OCI-LY7 (cell line): ENCODE results near the gene MEIS2. TPM values are rescaled to one million over a fixed set of nuclear protein-coding genes. Genes with fewer than 3 reads are reported as not detected.

Experiments used
- BruUV-seq: library from RNA; stranded (reverse); fragments of 400-500 nt; replicated peaks from 2 replicates; lab custom pipeline; 2021; lab: Mats Ljungman, UMichigan
- CTCF ChIA-PET: fragments of 300-600 bp; sonication (Branson Sonifier 250); formaldehyde crosslinking; loops from one replicate; lab custom pipeline; 2022; ENCODE audit warnings: antibody characterized with exemption; ENCODE audit not compliant: unreplicated experiment; lab: Charles Lee
- POLR2A ChIA-PET: fragments of 300-600 bp; sonication (Branson Sonifier 250); formaldehyde crosslinking; loops from one replicate; lab custom pipeline; 2022; ENCODE audit warnings: antibody characterized with exemption; lab: Charles Lee
- DNase-seq: peaks from one replicate; pipeline ENCODE4 v3.0.0-alpha.2; 2015; ENCODE audit warnings: low spot score
- H2AFZ ChIP-seq: fragments of 200-600 bp; sonication (generic), shearing (Covaris generic); 2 replicates; pipeline ENCODE4 v1.6.1; 2014; ENCODE audit warnings: mild to moderate bottlenecking, antibody characterized with exemption, low read length, moderate library complexity
- H3K27ac ChIP-seq: fragments of 200-600 bp; sonication (generic); 2 replicates; pipeline ENCODE4 v1.5.1; 2014; ENCODE audit warnings: mixed run types, low read depth, mild to moderate bottlenecking, moderate library complexity, low read length, inconsistent platforms; ENCODE audit not compliant: poor library complexity, severe bottlenecking
- H3K36me3 ChIP-seq: fragments of 200-600 bp; sonication (generic); 2 replicates; pipeline ENCODE4 v1.6.1; 2014; ENCODE audit warnings: mild to moderate bottlenecking, antibody characterized with exemption, low read length, moderate library complexity, mixed read lengths; ENCODE audit not compliant: insufficient read depth
- H3K4me1 ChIP-seq: fragments of 200-600 bp; sonication (generic); 2 replicates; pipeline ENCODE4 v1.5.1; 2014; ENCODE audit warnings: mild to moderate bottlenecking, low read length; ENCODE audit not compliant: insufficient read depth, poor library complexity, severe bottlenecking
- H3K4me2 ChIP-seq: fragments of 200-600 bp; sonication (generic); 2 replicates; pipeline ENCODE4 v1.6.1; 2014; ENCODE audit warnings: mild to moderate bottlenecking, low read length
- H3K4me3 ChIP-seq: fragments of 200-600 bp; sonication (generic); 2 replicates; pipeline ENCODE4 v1.5.1; 2014; ENCODE audit warnings: mild to moderate bottlenecking, low read depth, low read length; ENCODE audit not compliant: poor library complexity, severe bottlenecking
- H3K79me2 ChIP-seq: fragments of 200-600 bp; sonication (generic); 2 replicates; pipeline ENCODE4 v1.6.1; 2016; ENCODE audit warnings: low read depth, mild to moderate bottlenecking, low read length, moderate library complexity, mixed read lengths; ENCODE audit not compliant: insufficient read depth
- H3K9me2 ChIP-seq: fragments of 200-600 bp; sonication (generic); 2 replicates; pipeline ENCODE4 v1.6.1; 2016; ENCODE audit warnings: mild to moderate bottlenecking, low read length, mixed read lengths; ENCODE audit not compliant: insufficient read depth
- H3K9me3 ChIP-seq: fragments of 200-600 bp; sonication (generic); 2 replicates; pipeline ENCODE4 v1.6.1; 2014; ENCODE audit warnings: mild to moderate bottlenecking, mixed run types, low read length, mixed read lengths
- H4K20me1 ChIP-seq: fragments of 200-600 bp; sonication (generic); 2 replicates; pipeline ENCODE4 v1.6.1; 2014; ENCODE audit warnings: mild to moderate bottlenecking, antibody characterized with exemption, low read length, moderate library complexity, mixed read lengths; ENCODE audit not compliant: insufficient read depth
- EZH2phosphoT487 ChIP-seq: fragments of 200-600 bp; sonication (generic); IDR thresholded peaks from 2 replicates; pipeline ENCODE4 v1.6.1; 2018; ENCODE audit warnings: low read depth, borderline replicate concordance, mild to moderate bottlenecking, mixed run types, antibody characterized with exemption, low read length, moderate library complexity, mixed read lengths
- intact Hi-C: fragments of 100-400 bp; cut with micrococcal nuclease; formaldehyde crosslinking; loops from one replicate; pipeline ENCODE4 v1.10.0; 2022; ENCODE audit not compliant: unreplicated experiment
- total RNA-seq, 2 experiments: library from RNA; depleted of rRNA in 1 of 2; stranded (reverse); fragments of >200 nt in 1 of 2; shearing (Covaris generic) in 1 of 2; gene quantifications; 2 replicates each; pipeline ENCODE4 v1.2.3, GENCODE V29; 2014 to 2022
- TF ChIP-seq, protein P1 (sequence below): fragments of 200-600 bp; sonication (generic); conservative IDR thresholded peaks from 2 replicates; pipeline ENCODE4 v1.5.1; 2014; ENCODE audit warnings: mild to moderate bottlenecking, antibody characterized with exemption, low read length, moderate library complexity, mixed read lengths

MEIS2 gene
- total RNA-seq, 2 experiments from 2014 or later, result 31.0 to 35.8 TPM

- no peaks in the 10 kb centered on the region for H4K20me1 ChIP-seq
- H2AFZ ChIP-seq, result no peak overlapping the region
- no peaks in the 10 kb centered on the region for H3K79me2 ChIP-seq
- H3K9me3 ChIP-seq, result no peaks in the 10 kb centered on the region
- no peak overlapping the region for H3K27ac ChIP-seq
- ChIA-PET CTCF (no interaction called here), POLR2A (no interaction called here)
- H3K36me3 ChIP-seq, result peaks cover 77% of the 10 kb centered on the region
- intact Hi-C loops, result no loop called here
- no peak for TF ChIP-seq EZH2phosphoT487
- TF ChIP-seq, protein P1, sequence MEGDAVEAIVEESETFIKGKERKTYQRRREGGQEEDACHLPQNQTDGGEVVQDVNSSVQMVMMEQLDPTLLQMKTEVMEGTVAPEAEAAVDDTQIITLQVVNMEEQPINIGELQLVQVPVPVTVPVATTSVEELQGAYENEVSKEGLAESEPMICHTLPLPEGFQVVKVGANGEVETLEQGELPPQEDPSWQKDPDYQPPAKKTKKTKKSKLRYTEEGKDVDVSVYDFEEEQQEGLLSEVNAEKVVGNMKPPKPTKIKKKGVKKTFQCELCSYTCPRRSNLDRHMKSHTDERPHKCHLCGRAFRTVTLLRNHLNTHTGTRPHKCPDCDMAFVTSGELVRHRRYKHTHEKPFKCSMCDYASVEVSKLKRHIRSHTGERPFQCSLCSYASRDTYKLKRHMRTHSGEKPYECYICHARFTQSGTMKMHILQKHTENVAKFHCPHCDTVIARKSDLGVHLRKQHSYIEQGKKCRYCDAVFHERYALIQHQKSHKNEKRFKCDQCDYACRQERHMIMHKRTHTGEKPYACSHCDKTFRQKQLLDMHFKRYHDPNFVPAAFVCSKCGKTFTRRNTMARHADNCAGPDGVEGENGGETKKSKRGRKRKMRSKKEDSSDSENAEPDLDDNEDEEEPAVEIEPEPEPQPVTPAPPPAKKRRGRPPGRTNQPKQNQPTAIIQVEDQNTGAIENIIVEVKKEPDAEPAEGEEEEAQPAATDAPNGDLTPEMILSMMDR, result no peak
- no peak overlapping the region for H3K4me3 ChIP-seq
- BruUV-seq, result no TSS peak
- H3K9me2 ChIP-seq, result no peaks in the 10 kb centered on the region
- DNase-seq, result no peak
- no peak overlapping the region for H3K4me2 ChIP-seq
- H3K4me1 ChIP-seq, result no peaks in the 10 kb centered on the region
Measured at GRCh38 chr15:37081983-37082382, 18.4 kb downstream of the MEIS2 start.

GRCh38 chr15:37080261-37080921 is 20.0 kb downstream of the MEIS2 start:
- no peaks in the 10 kb centered on the region for H4K20me1 ChIP-seq
- H3K4me1 ChIP-seq, result no peaks in the 10 kb centered on the region
- BruUV-seq, result no TSS peak
- POLR2A ChIA-PET, result interaction anchor here (0.7 to 0.9 kb wide), 2 partner anchors 13 to 1494 kb away, joined by 3 read pairs; no protein-coding TSS in a partner anchor
- H3K9me2 ChIP-seq, result no peaks in the 10 kb centered on the region
- H3K4me3 ChIP-seq, result no peak overlapping the region
- no peak for DNase-seq
- CTCF ChIA-PET, result no interaction called here
- H3K36me3 ChIP-seq, result peaks cover 63% of the 10 kb centered on the region
- intact Hi-C loops, result no loop called here
- no peak for TF ChIP-seq EZH2phosphoT487
- TF ChIP-seq, protein P1, result no peak
- H3K27ac ChIP-seq, result no peak overlapping the region
- no peaks in the 10 kb centered on the region for H3K79me2 ChIP-seq
- no peak overlapping the region for H2AFZ ChIP-seq
- no peaks in the 10 kb centered on the region for H3K9me3 ChIP-seq
- H3K4me2 ChIP-seq, result no peak overlapping the region

DNA sequence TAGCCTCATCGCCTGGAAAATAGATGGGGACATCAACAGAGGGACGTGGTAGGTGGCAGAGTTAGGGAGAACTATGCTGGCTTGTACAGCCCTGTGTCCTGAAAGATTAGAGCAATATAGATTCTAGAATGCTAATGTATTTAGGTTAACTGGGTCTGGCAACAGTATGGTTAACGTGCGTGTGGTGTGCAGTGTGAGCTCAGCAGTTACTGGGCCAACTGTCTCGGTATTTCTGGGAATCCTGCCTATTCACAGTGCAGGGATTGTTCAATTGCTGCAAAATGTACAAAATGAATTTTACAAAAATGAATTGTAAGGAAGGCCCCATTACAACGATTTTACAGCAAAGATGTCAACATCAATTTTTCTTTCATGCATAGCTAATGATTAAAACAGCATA is 20.6 kb downstream of the MEIS2 start:
- POLR2A ChIA-PET, result interaction anchor here (0.7 to 0.9 kb wide), 2 partner anchors 14 to 1493 kb away, joined by 3 read pairs; no protein-coding TSS in a partner anchor
- no peak overlapping the region for H3K4me3 ChIP-seq
- no peaks in the 10 kb centered on the region for H3K9me3 ChIP-seq
- intact Hi-C loops, result no loop called here
- no peaks in the 10 kb centered on the region for H3K4me1 ChIP-seq
- BruUV-seq, result no TSS peak
- peaks cover 56% of the 10 kb centered on the region for H3K36me3 ChIP-seq
- TF ChIP-seq, protein P1, result no peak
- TF ChIP-seq EZH2phosphoT487, result no peak
- H4K20me1 ChIP-seq, result no peaks in the 10 kb centered on the region
- no peak for DNase-seq
- CTCF ChIA-PET, result interaction anchor here (0.6 kb wide), 1 partner anchor 793 kb away, joined by 3 read pairs; no protein-coding TSS in a partner anchor
- H3K4me2 ChIP-seq, result no peak overlapping the region
- no peak overlapping the region for H2AFZ ChIP-seq
- H3K27ac ChIP-seq, result no peak overlapping the region
- no peaks in the 10 kb centered on the region for H3K79me2 ChIP-seq
- H3K9me2 ChIP-seq, result no peaks in the 10 kb centered on the region
